ENCODE results near the gene ASTN2. TPM values are rescaled to one million over a fixed set of nuclear protein-coding genes. Genes with fewer than 3 reads are reported as not detected.

ASTN2 gene
- total and polyA plus RNA-seq, 9 donors, result 1.8 to 6.4 (median 3.2) TPM

GRCh38 chr9:116605060-116605459 is 809.8 kb downstream of the ASTN2 start:
- Histone ChIP-seq H3K4me3 (no peak overlapping the region), H3K27ac (no peak overlapping the region), H3K9me3 (no peaks in the 10 kb centered on the region), H3K4me1 (ENCODE audit: insufficient read depth) (no peaks in the 10 kb centered on the region), H3K27me3 (no peaks in the 10 kb centered on the region), H3K36me3 (no peaks in the 10 kb centered on the region)
- 80 to 87% (median 85%) methylated on average over 3 of the region's 3 CpGs for WGBS, 3 donors
- TF ChIP-seq EP300 (IDR thresholded peaks at IDR 0.05), result no peak
- no peak for TF ChIP-seq POLR2A (IDR thresholded peaks at IDR 0.05)
- no peak for TF ChIP-seq CTCF (IDR thresholded peaks at IDR 0.05)
- DNase-seq, result no peak
- intact Hi-C loops (cut with DNase I), result no loop called here

- no peak for DNase-seq
- Histone ChIP-seq H3K9me3 (no peaks in the 10 kb centered on the region), H3K27ac (no peak overlapping the region), H3K4me1 (ENCODE audit: insufficient read depth) (no peaks in the 10 kb centered on the region), H3K36me3 (no peaks in the 10 kb centered on the region), H3K4me3 (no peak overlapping the region), H3K27me3 (no peaks in the 10 kb centered on the region)
- 92 to 98% (median 95%) methylated on average over 2 of the region's 2 CpGs for WGBS, 3 donors
- intact Hi-C loops (cut with DNase I), result no loop called here
- TF ChIP-seq CTCF (IDR thresholded peaks at IDR 0.05), result no peak
- TF ChIP-seq EP300 (IDR thresholded peaks at IDR 0.05), result no peak
- no peak for TF ChIP-seq POLR2A (IDR thresholded peaks at IDR 0.05)
Measured at GRCh38 chr9:116604251-116604650, 810.6 kb downstream of the ASTN2 start.

GRCh38 chr9:116599342-116599884 is 815.4 kb downstream of the ASTN2 start:
- H3K9me3 ChIP-seq, result no peaks in the 10 kb centered on the region
- WGBS, 3 donors, result 80 to 86% (median 82%) methylated on average over 2 of the region's 2 CpGs

GRCh38 chr9:116596646-116597045 is 818.2 kb downstream of the ASTN2 start:
- WGBS, 3 donors, result 89 to 91% (median 90%) methylated on average over 2 of the region's 2 CpGs
- Histone ChIP-seq H3K4me1 (ENCODE audit: insufficient read depth) (no peaks in the 10 kb centered on the region), H3K4me3 (no peak overlapping the region), H3K27me3 (no peaks in the 10 kb centered on the region), H3K9me3 (no peaks in the 10 kb centered on the region), H3K36me3 (no peaks in the 10 kb centered on the region), H3K27ac (no peak overlapping the region)
- no peak for DNase-seq
- intact Hi-C loops (cut with DNase I), result no loop called here
- TF ChIP-seq EP300 (IDR thresholded peaks at IDR 0.05) (no peak), CTCF (IDR thresholded peaks at IDR 0.05) (no peak), POLR2A (IDR thresholded peaks at IDR 0.05) (no peak)

More at GRCh38 chr9:116599342-116599884, 815.4 kb downstream of the ASTN2 start:
- TF ChIP-seq POLR2A (IDR thresholded peaks at IDR 0.05) (no peak), CTCF (IDR thresholded peaks at IDR 0.05) (no peak), EP300 (IDR thresholded peaks at IDR 0.05) (no peak)
- no peaks in the 10 kb centered on the region for H3K36me3 ChIP-seq
- no peak overlapping the region for H3K4me3 ChIP-seq
- no peak for DNase-seq
- H3K27me3 ChIP-seq, result no peaks in the 10 kb centered on the region
- intact Hi-C loops (cut with DNase I), result no loop called here
- H3K27ac ChIP-seq, result no peak overlapping the region
- H3K4me1 ChIP-seq (ENCODE audit: insufficient read depth), result no peaks in the 10 kb centered on the region
